SK-N-SH treated with all-trans-retinoic acid at 6 μM for 48 hours (cell line): Measurements from ENCODE around the gene ATP2B1.

ENCODE experiments used
- ATAC-seq: fragments of 200-7000 bp; cut with Tn5 transposase; 3 replicates; pipeline ENCODE4 v1.9.1; 2020; ENCODE audit warnings: mild to moderate bottlenecking, moderate library complexity
- ARNTL ChIP-seq: fragments of 450-650 bp; formaldehyde crosslinking; IDR thresholded peaks from 2 replicates; pipeline ENCODE4 v1.5.0; 2020; ENCODE audit warnings: low read depth, mild to moderate bottlenecking, moderate library complexity, borderline replicate concordance
- BACH2 ChIP-seq: fragments of 250-450 bp; sonication (Bioruptor Pico); IDR thresholded peaks from 2 replicates; pipeline ENCODE4 v1.9.0; 2021; ENCODE audit warnings: mild to moderate bottlenecking, borderline replicate concordance
- CREB5 ChIP-seq: fragments of 250-450 bp; sonication (Bioruptor Pico); IDR thresholded peaks from 2 replicates; pipeline ENCODE4 v1.5.1; 2020; ENCODE audit warnings: low read depth, mild to moderate bottlenecking, moderate library complexity
- CSDC2 ChIP-seq: fragments of 250-450 bp; sonication (Bioruptor Pico); IDR thresholded peaks from 2 replicates; pipeline ENCODE4 v1.5.0; 2020; ENCODE audit warnings: mild to moderate bottlenecking, moderate library complexity
- CSRNP3 ChIP-seq: fragments of 250-450 bp; sonication (Bioruptor Pico); IDR thresholded peaks from 2 replicates; pipeline ENCODE4 v1.5.1; 2021; ENCODE audit warnings: mild to moderate bottlenecking, moderate library complexity
- ESRRG ChIP-seq: fragments of 250-450 bp; sonication (Bioruptor Pico); IDR thresholded peaks from 2 replicates; pipeline ENCODE4 v1.6.1; 2021; ENCODE audit warnings: mild to moderate bottlenecking
- GLIS3 ChIP-seq: fragments of 250-450 bp; sonication (Bioruptor Pico); IDR thresholded peaks from 2 replicates; pipeline ENCODE4 v1.5.0; 2020; ENCODE audit warnings: mild to moderate bottlenecking, moderate library complexity
- ISL1 ChIP-seq: fragments of 250-450 bp; sonication (Bioruptor Pico); IDR thresholded peaks from 2 replicates; pipeline ENCODE4 v2.1.2; 2022; ENCODE audit warnings: mild to moderate bottlenecking, moderate library complexity
- OSR1 ChIP-seq: fragments of 250-450 bp; sonication (Bioruptor Pico); IDR thresholded peaks from 2 replicates; pipeline ENCODE4 v1.8.0; 2022; ENCODE audit warnings: moderate library complexity, mild to moderate bottlenecking, inconsistent platforms
- POU6F1 ChIP-seq: fragments of 250-450 bp; sonication (Bioruptor Pico); IDR thresholded peaks from 2 replicates; pipeline ENCODE4 v1.8.0; 2021; ENCODE audit warnings: low read depth, mild to moderate bottlenecking, moderate library complexity, borderline replicate concordance
- PPARA ChIP-seq: fragments of 250-450 bp; sonication (Bioruptor Pico); IDR thresholded peaks from 2 replicates; pipeline ENCODE4 v1.5.0; 2020; ENCODE audit warnings: mild to moderate bottlenecking, borderline replicate concordance
- RARB ChIP-seq: fragments of 250-450 bp; sonication (Bioruptor Pico); IDR thresholded peaks from 2 replicates; pipeline ENCODE4 v1.8.0; 2021; ENCODE audit warnings: mild to moderate bottlenecking, moderate library complexity
- TCF4 ChIP-seq: fragments of 250-450 bp; sonication (Bioruptor Pico); IDR thresholded peaks from 2 replicates; pipeline ENCODE4 v1.8.0; 2021; ENCODE audit warnings: mild to moderate bottlenecking, moderate library complexity, borderline replicate concordance
- TSHZ2 ChIP-seq: fragments of 250-450 bp; sonication (Bioruptor Pico); IDR thresholded peaks from 2 replicates; pipeline ENCODE4 v1.5.0; 2020; ENCODE audit warnings: mild to moderate bottlenecking, moderate library complexity
- ZC3H10 ChIP-seq: fragments of 250-450 bp; sonication (Bioruptor Pico); IDR thresholded peaks from 2 replicates; pipeline ENCODE4 v1.5.1; 2021; ENCODE audit warnings: mild to moderate bottlenecking, moderate library complexity
- ZFP3 ChIP-seq: fragments of 250-450 bp; sonication (Bioruptor Pico); IDR thresholded peaks from 2 replicates; pipeline ENCODE4 v1.5.0; 2020; ENCODE audit warnings: mild to moderate bottlenecking, moderate library complexity
- ZNF565 ChIP-seq: fragments of 450-650 bp; formaldehyde crosslinking; conservative IDR thresholded peaks from 2 replicates; pipeline ENCODE4 v1.5.0; 2020; ENCODE audit warnings: low read depth, mild to moderate bottlenecking, moderate library complexity
- ZNF8 ChIP-seq: fragments of 450-650 bp; formaldehyde crosslinking; IDR thresholded peaks from 2 replicates; pipeline ENCODE4 v1.5.0; 2020; ENCODE audit warnings: mild to moderate bottlenecking, moderate library complexity

The ATP2B1 gene

GRCh38 chr12:89723276-89723675, 14.6 kb upstream of the ATP2B1 start:
- TF ChIP-seq ZC3H10 (CRISPR knock-in tag) = no peak
- no peak for TF ChIP-seq CSRNP3 (CRISPR knock-in tag)
- TF ChIP-seq POU6F1 (CRISPR knock-in tag) = no peak
- ATAC-seq = no peak

GRCh38 chr12:89721291-89721987, 12.8 kb upstream of the ATP2B1 start:
- no peak for ATAC-seq
- TF ChIP-seq TSHZ2 (CRISPR knock-in tag) (no peak), GLIS3 (CRISPR knock-in tag) (no peak), CREB5 (CRISPR knock-in tag) (no peak), ISL1 (no peak)

- no peak for ATAC-seq
- no peak for TF ChIP-seq TCF4 (CRISPR knock-in tag)
- TF ChIP-seq ISL1 = no peak
- TF ChIP-seq ZNF8 = no peak
- no peak for TF ChIP-seq TSHZ2 (CRISPR knock-in tag)
- TF ChIP-seq CREB5 (CRISPR knock-in tag) = no peak
- no peak for TF ChIP-seq POU6F1 (CRISPR knock-in tag)
- no peak for TF ChIP-seq OSR1 (CRISPR knock-in tag)
- TF ChIP-seq ZFP3 = no peak
- TF ChIP-seq ZC3H10 (CRISPR knock-in tag) = no peak
- TF ChIP-seq GLIS3 (CRISPR knock-in tag) = no peak
- no peak for TF ChIP-seq ARNTL (CRISPR knock-in tag)
- no peak for TF ChIP-seq PPARA (CRISPR knock-in tag)
- TF ChIP-seq BACH2 (CRISPR knock-in tag) = no peak
- no peak for TF ChIP-seq CSRNP3 (CRISPR knock-in tag)
- no peak for TF ChIP-seq RARB
- no peak for TF ChIP-seq ESRRG (CRISPR knock-in tag)
- TF ChIP-seq CSDC2 = no peak
- TF ChIP-seq ZNF565 (CRISPR knock-in tag) = no peak
Observed at GRCh38 chr12:89717759-89718523, 9.3 kb upstream of the ATP2B1 start.
